H1 (cell line): ENCODE data around the gene ALPG. TPM values are rescaled to one million over a fixed set of nuclear protein-coding genes. Genes with fewer than 3 reads are reported as not detected.

Experiments used
- BCL11A ChIP-seq, 2 experiments: IDR thresholded peaks; one replicate each; pipeline ENCODE4 v1.6.1; 2011; ENCODE audit warnings: low read depth in 2 of 2, low read length in 2 of 2, mild to moderate bottlenecking in 2 of 2
- NANOG ChIP-seq: IDR thresholded peaks from 2 replicates; pipeline ENCODE4 v1.6.1; 2011; ENCODE audit warnings: low read length, low read depth, mild to moderate bottlenecking, inconsistent platforms; ENCODE audit not compliant: insufficient read depth, poor library complexity, severe bottlenecking
- POU5F1 ChIP-seq: IDR thresholded peaks from 2 replicates; pipeline ENCODE4 v1.6.1; 2011; ENCODE audit warnings: low read depth, mild to moderate bottlenecking, low read length, moderate library complexity
- RFX5 ChIP-seq: IDR thresholded peaks from 2 replicates; pipeline ENCODE4 v1.6.1; 2011; ENCODE audit warnings: low read depth, low read length, improper control_type of control experiment, borderline replicate concordance
- RXRA ChIP-seq: IDR thresholded peaks from 2 replicates; pipeline ENCODE4 v1.6.1; 2011; ENCODE audit warnings: low read depth, mild to moderate bottlenecking, low read length, moderate library complexity; ENCODE audit not compliant: insufficient read depth
- polyA plus RNA-seq, 7 experiments: library from polyadenylated mRNA; depleted of rRNA in 3 of 7; stranded (reverse) in 5 of 7; unstranded in 2 of 7; fragments of >200 nt in 5 of 7; fragments of 200-250 nt in 2 of 7; gene quantifications; 1 replicate in 5 of 7; 2 replicates in 1 of 7; 4 replicates in 1 of 7; pipeline versions ENCODE4 v1.2.1 to v1.2.3, GENCODE V29; 2011 to 2013; ENCODE audit warnings: missing spikeins in 2 of 7, mixed read lengths in 2 of 7
- total RNA-seq: library from RNA; stranded (reverse); fragmentation: NEBNext Ultra II Directional; extraction: Animal tissue kit (Norgen Biotek cat#: 25700); gene quantifications from 2 replicates; pipeline ENCODE4 v1.2.1, GENCODE V29; 2021

The ALPG gene
- total and polyA plus RNA-seq, 2 of the 8 experiments (the other 6 are each of a cell fraction or from before 2014, with no cell fraction given): 0.56 to 2.1 TPM

- TF ChIP-seq RXRA (no peak), POU5F1 (no peak), BCL11A (IDR thresholded peaks at IDR 0.05; ENCODE audit: low read depth in 2 of 2, low read length in 2 of 2) (no peak), RFX5 (no peak), NANOG (no peak)
These were observed 3.7 kb downstream of the ALPG start (continued) for GRCh38 chr2:232410238-232410900.
